Muscle of leg (tissue), 11 donors: ENCODE measurements around the gene CD79A. TPM values are rescaled to one million over a fixed set of nuclear protein-coding genes. Genes with fewer than 3 reads are reported as not detected.
"Not testable (repeated sequence)": the region's sequence is repeated elsewhere in the genome, so short reads cannot be mapped to it uniquely, and the experiment has no call there.

Experiments
- DNase-seq: peaks from one replicate; pipeline ENCODE4 v3.0.0; 2013
- H3K27ac ChIP-seq: one replicate; pipeline ENCODE4 v1.5.1; 2013; ENCODE audit warnings: mild to moderate bottlenecking, low read length, control low read depth
- H3K27me3 ChIP-seq: one replicate; pipeline ENCODE4 v1.6.1; 2013; ENCODE audit warnings: low read length; ENCODE audit not compliant: control insufficient read depth, insufficient read depth
- H3K36me3 ChIP-seq: one replicate; pipeline ENCODE4 v1.6.1; 2013; ENCODE audit warnings: low read length; ENCODE audit not compliant: control insufficient read depth, insufficient read depth
- H3K4me1 ChIP-seq: one replicate; pipeline ENCODE4 v1.6.1; 2013; ENCODE audit warnings: low read length; ENCODE audit not compliant: control insufficient read depth, insufficient read depth
- H3K4me3 ChIP-seq: one replicate; pipeline ENCODE4 v1.5.1; 2013; ENCODE audit warnings: low read length, control low read depth
- H3K9me3 ChIP-seq: replicated peaks from 2 replicates; pipeline ENCODE4 v1.6.1; 2013; ENCODE audit warnings: low read depth, low read length; ENCODE audit not compliant: control insufficient read depth
- WGBS: methylation state at CpG from one replicate; pipeline ENCODE4 v1.1.5; 2013; ENCODE audit warnings: missing lambda C conversion rate; ENCODE audit not compliant: insufficient coverage; 5-methylcytosine and 5-hydroxymethylcytosine counted together
- polyA plus RNA-seq, 8 donors: library from polyadenylated mRNA; unstranded; fragments of 120-200 nt; gene quantifications; one replicate each; pipeline versions ENCODE4 v1.2.1 to v1.2.3, GENCODE V29; 2013; ENCODE audit warnings: inconsistent platforms in 1 of 8, low replicate concordance in 1 of 8; ENCODE audit not compliant: insufficient read length in 8 of 8, insufficient read depth in 1 of 8
- total RNA-seq: library from RNA; stranded (reverse); fragments of 120-200 nt; gene quantifications from one replicate; pipeline ENCODE4 v1.2.4, GENCODE V29; 2013

The CD79A gene
- total and polyA plus RNA-seq, 9 donors: 0.49 to 1.8 (median 0.88) TPM

GRCh38 chr19:41872384-41872774 is 4.7 kb upstream of the CD79A start:
- no peak for DNase-seq
- Histone ChIP-seq H3K9me3 (no peaks in the 10 kb centered on the region), H3K27me3 (no peaks in the 10 kb centered on the region), H3K27ac (no peak overlapping the region), H3K4me3 (no peak overlapping the region), H3K36me3 (peaks cover 41% of the 10 kb centered on the region), H3K4me1 (peaks cover 10% of the 10 kb centered on the region)
- WGBS: 88% methylated on average over 10 of the region's 12 CpGs

GRCh38 chr19:41872775-41873647 is 4.1 kb upstream of the CD79A start:
- Histone ChIP-seq H3K27me3 (no peaks in the 10 kb centered on the region), H3K27ac (no peak overlapping the region), H3K36me3 (peaks cover 38% of the 10 kb centered on the region), H3K9me3 (no peaks in the 10 kb centered on the region), H3K4me3 (no peak overlapping the region), H3K4me1 (peaks cover 10% of the 10 kb centered on the region)
- 20% methylated on average over 11 of the region's 18 CpGs for WGBS
- peak; percentile 54 for DNase-seq

DNA sequence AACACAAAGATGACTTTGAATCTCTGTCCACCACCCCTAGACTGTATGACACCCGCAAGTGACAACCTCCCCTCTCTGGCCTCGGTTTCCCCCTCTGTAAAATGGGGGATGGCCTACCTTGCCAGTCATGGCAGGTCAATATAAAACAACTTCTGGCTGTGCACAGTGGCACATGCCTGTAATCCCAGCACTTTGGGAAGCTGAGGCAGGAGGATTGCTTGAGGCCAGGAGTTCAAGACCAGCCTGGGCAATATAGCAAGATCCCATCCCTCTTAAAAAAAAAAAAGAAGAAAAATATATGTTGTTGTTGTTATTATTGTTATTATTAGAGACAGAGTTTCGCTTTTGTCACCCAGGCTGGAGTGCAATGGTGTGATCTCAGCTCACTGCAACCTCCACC is 1.1 kb upstream of the CD79A start:
- Histone ChIP-seq H3K4me1 (peaks cover 10% of the 10 kb centered on the region), H3K36me3 (peaks cover 11% of the 10 kb centered on the region)
- not testable (repeated sequence) for H3K27me3 ChIP-seq, H3K9me3 ChIP-seq, DNase-seq, H3K4me3 ChIP-seq, H3K27ac ChIP-seq
- no CpG with 5 or more reads among the region's 3 CpGs for WGBS

- no peak overlapping the region for H3K4me3 ChIP-seq
- peaks cover 6% of the 10 kb centered on the region for H3K4me1 ChIP-seq
- 46% methylated on average over 11 of the region's 17 CpGs for WGBS
- peaks cover 4% of the 10 kb centered on the region for H3K27me3 ChIP-seq
- no peak for DNase-seq
- no peaks in the 10 kb centered on the region for H3K36me3 ChIP-seq
- no peaks in the 10 kb centered on the region for H3K9me3 ChIP-seq
- H3K27ac ChIP-seq: no peak overlapping the region
These were observed 1.1 kb downstream of the CD79A start for GRCh38 chr19:41877916-41878905.

DNA sequence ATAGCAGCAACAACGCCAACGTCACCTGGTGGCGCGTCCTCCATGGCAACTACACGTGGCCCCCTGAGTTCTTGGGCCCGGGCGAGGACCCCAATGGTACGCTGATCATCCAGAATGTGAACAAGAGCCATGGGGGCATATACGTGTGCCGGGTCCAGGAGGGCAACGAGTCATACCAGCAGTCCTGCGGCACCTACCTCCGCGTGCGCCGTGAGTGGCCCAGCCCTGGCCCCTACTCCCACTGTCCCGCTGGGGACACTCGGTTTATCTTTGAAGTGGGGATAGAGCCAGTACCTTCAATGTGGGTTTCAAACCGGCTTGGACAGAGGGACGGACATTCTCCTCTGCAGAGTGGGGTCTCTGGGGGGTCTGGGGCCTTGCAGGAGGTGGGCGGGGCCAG is 2.0 kb downstream of the CD79A start:
- no peaks in the 10 kb centered on the region for H3K9me3 ChIP-seq
- H3K4me3 ChIP-seq: no peak overlapping the region
- H3K27ac ChIP-seq: no peak overlapping the region
- 85% methylated on average over 20 of the region's 21 CpGs for WGBS
- no peak for DNase-seq
- H3K4me1 ChIP-seq: peaks cover 12% of the 10 kb centered on the region
- peaks cover 4% of the 10 kb centered on the region for H3K27me3 ChIP-seq
- H3K36me3 ChIP-seq: no peaks in the 10 kb centered on the region

- Histone ChIP-seq H3K9me3 (no peaks in the 10 kb centered on the region), H3K36me3 (no peaks in the 10 kb centered on the region), H3K27ac (no peak overlapping the region), H3K27me3 (peaks cover 4% of the 10 kb centered on the region), H3K4me1 (peaks cover 16% of the 10 kb centered on the region), H3K4me3 (no peak overlapping the region)
- no CpG with 5 or more reads among the region's 7 CpGs for WGBS
- DNase-seq: no peak
These were observed 2.7 kb downstream of the CD79A start for GRCh38 chr19:41879670-41880328.

- Histone ChIP-seq H3K27ac (no peak overlapping the region), H3K27me3 (peaks cover 4% of the 10 kb centered on the region), H3K4me3 (no peak overlapping the region), H3K9me3 (no peaks in the 10 kb centered on the region), H3K36me3 (no peaks in the 10 kb centered on the region), H3K4me1 (peaks cover 20% of the 10 kb centered on the region)
- no CpG with 5 or more reads among the region's 5 CpGs for WGBS
- DNase-seq: no peak
These were observed 3.2 kb downstream of the CD79A start for GRCh38 chr19:41880329-41880708.

DNA sequence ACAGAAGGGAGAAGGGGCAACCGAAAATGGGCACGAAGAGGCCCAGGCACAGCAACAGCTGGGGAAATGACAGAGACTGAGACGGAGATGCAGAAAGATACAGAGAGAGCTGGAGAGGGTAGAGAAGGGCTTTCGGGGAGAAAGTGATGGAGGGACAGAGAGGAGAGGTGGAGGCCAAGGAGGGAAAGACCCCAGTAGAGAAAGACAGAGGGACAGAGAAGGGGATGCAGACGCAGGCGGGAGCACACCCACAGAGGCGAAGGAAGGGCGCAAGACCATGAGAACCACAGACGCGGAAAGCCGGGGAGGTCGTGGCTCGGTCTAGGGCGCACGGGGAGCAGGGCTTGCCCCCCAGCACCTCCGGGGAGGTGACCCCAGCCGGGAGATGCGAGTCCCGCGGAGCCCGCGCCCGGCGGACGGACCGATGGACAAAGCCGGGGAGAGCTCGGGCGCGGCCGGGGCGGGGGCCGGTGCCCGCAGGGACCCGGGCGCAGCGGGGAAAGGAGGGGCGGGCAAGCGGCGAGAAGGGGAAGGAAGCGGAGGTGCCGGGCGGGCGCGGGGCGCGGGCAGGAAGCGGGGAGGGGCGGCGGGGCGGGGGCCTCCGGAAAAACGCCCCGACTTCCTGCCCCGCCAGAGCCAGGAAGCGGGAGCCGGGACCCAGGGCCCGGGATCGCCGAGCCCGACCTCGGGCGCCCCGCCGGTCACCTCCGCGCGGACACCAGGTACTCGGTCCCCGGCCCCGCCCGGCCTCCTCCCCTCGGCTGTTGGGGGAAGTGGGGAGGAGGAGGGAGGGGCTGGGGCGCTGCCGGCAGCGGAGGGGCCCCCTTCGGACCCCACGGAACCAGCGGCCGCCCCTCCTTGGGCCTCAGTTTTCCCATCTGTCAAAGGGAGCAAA is 5.7 kb downstream of the CD79A start, which contains the start of gene ARHGEF1:
Gene ARHGEF1, plus strand, starts transcription at position 617 of the 895 bp plus-strand sequence. CDS start 4,899 bp downstream, outside the sequence.
- WGBS: 1% methylated on average over 71 of the region's 80 CpGs
- peaks cover 28% of the 10 kb centered on the region for H3K4me1 ChIP-seq

GRCh38 chr19:41883463-41883820 is 6.4 kb downstream of the CD79A start:
- Histone ChIP-seq H3K36me3 (peaks cover 5% of the 10 kb centered on the region), H3K4me1 (peaks cover 29% of the 10 kb centered on the region), H3K27me3 (peaks cover 2% of the 10 kb centered on the region), H3K9me3 (no peaks in the 10 kb centered on the region), H3K27ac (peak overlapping the region; percentile 81), H3K4me3 (peak overlapping the region; percentile 81)
- no peak for DNase-seq
- WGBS: under 1% methylated on average over 19 of the region's 23 CpGs

More for the DNA sequence above, 5.7 kb downstream of the CD79A start, which contains the start of gene ARHGEF1:
- H3K9me3 ChIP-seq: no peaks in the 10 kb centered on the region
- peak within 1 kb of the TSS; percentile 82 for H3K27ac ChIP-seq
- peak; percentile 57 for DNase-seq
- H3K4me3 ChIP-seq: peak within 1 kb of the TSS; percentile 81
- peaks cover 3% of the 10 kb centered on the region for H3K36me3 ChIP-seq
- peaks cover 4% of the 10 kb centered on the region for H3K27me3 ChIP-seq
